Prostate gland (tissue), 2 donors: ENCODE measurements around the gene NFAM1.

Experiments
- POLR2A ChIP-seq: fragments of 450-650 bp; IDR thresholded peaks from one replicate; pipeline ENCODE4 v1.6.1; 2016; ENCODE audit warnings: antibody characterized with exemption, mild to moderate bottlenecking
- TF ChIP-seq, protein P1 (sequence below), 4 experiments: fragments of 200-600 bp in 2 of 4; fragments of 450-650 bp in 2 of 4; sonication (generic) in 2 of 4; IDR thresholded peaks; 1 replicate in 3 of 4; 2 replicates in 1 of 4; pipeline ENCODE4 v1.5.1; 2016 to 2019; ENCODE audit warnings: antibody characterized with exemption in 4 of 4, mild to moderate bottlenecking in 2 of 4, moderate library complexity in 2 of 4

DNA sequence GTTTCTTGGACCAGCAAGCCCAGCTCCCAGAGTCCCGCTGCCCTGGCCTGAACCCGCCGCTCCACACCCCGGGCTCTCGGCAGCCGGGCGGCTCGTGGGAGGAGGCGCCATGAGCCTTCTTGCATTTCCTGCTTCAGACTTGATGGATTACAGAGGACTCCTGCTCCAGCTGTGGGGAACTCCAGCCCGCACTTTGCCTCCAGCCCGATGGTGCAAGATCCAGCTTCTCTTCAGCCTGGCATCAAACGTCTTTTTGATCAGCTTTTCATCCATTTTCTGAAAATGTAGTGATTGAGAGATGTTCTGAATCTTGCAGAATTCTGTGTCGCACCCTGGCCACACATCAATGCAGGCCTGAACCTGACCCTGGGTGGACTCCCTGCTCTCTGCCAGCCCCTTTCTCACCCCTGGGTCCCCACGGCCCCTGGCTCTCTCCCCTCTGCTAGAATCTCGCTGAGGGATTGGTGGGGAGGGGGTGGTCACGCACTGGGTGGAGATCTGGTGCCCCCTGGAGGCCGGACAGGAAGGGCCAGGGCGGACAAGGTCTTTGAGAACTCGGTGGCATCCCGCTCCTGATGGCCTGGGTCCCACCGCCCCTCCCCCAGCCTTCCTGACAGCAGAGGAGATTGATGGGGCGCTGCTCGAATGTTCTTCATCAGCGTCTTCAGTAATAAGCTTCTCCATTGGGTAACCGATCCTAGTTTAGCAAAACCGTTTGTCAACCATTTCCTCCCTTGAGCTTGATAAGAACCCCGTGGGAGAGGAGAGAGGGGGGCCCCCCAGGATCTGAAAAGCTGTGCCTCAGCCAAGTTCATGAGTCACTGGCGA lies 12.1 kb upstream of the NFAM1 start:
- TF ChIP-seq POLR2A, result no peak
- TF ChIP-seq, protein P1, sequence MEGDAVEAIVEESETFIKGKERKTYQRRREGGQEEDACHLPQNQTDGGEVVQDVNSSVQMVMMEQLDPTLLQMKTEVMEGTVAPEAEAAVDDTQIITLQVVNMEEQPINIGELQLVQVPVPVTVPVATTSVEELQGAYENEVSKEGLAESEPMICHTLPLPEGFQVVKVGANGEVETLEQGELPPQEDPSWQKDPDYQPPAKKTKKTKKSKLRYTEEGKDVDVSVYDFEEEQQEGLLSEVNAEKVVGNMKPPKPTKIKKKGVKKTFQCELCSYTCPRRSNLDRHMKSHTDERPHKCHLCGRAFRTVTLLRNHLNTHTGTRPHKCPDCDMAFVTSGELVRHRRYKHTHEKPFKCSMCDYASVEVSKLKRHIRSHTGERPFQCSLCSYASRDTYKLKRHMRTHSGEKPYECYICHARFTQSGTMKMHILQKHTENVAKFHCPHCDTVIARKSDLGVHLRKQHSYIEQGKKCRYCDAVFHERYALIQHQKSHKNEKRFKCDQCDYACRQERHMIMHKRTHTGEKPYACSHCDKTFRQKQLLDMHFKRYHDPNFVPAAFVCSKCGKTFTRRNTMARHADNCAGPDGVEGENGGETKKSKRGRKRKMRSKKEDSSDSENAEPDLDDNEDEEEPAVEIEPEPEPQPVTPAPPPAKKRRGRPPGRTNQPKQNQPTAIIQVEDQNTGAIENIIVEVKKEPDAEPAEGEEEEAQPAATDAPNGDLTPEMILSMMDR (IDR thresholded peaks at IDR 0.05), result peak; percentile 35 to 61 (median 44)
